DMS114 treated with DMSO at 0.1 percent for 48 hours (cell line): Measurements from ENCODE around the gene ADGRG2.

Experiments used
- DNase-seq: peaks from one replicate; lab custom pipeline; 2025; ENCODE audit not compliant: unreplicated experiment; lab: John Stamatoyannopoulos, UW

The ADGRG2 gene

DNA sequence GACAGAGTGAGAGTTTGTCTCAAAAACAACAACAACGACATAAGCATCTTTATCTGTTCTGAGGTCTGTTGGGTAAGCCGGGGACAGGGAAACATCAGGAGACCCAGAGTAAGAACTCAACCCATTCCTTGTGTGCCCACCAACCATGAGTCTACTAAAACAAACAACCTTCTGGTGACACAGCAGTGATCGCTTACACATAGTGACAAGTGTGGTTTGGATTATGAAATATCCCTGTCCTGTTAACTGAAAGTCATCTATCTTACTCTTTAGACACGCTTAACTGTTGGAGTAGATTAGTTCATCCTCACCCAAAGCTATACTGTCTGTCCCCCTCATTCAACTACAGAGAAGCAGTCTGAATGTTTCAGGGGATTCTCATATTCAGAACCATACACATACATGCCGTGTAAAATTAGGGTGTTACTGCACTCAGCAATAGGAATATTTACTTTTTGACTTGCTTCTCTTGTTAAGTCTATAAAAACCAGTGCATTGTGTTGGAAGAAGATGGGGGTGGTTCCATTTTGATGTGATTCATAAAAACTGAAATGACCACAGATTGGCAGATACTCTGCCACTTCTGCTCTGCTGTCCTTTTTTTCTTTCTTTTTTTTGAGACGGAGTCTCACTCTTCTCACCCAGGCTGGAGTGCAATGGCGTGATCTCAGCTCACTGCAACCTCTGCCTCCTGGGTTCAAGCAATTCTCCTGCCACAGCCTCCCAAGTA is 165.8 kb downstream of the ADGRG2 start:
- no peak for DNase-seq

GRCh38 chrX:18955676-18956075 is 166.6 kb downstream of the ADGRG2 start:
- DNase-seq, result no peak

DNA sequence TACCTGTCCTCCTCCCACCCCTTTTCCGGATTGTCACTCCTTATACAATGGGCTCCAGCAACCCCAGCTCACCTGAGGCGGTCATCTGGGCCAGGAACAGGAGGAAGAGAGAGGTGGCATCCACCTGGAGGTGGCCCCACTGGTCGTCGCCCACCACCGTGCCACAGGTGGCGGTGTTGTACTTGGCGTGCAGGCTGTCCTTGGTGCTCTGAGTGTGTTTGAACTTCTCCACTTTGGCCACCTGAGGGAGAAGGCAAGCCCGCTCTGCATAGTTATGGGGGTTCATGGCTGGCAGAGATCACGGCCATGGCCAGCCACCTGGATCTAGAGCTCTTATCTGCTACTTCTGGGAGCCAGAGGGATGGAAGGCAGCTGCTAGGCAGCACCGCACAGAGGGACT is 171.2 kb downstream of the ADGRG2 start:
- no peak for DNase-seq

DNA sequence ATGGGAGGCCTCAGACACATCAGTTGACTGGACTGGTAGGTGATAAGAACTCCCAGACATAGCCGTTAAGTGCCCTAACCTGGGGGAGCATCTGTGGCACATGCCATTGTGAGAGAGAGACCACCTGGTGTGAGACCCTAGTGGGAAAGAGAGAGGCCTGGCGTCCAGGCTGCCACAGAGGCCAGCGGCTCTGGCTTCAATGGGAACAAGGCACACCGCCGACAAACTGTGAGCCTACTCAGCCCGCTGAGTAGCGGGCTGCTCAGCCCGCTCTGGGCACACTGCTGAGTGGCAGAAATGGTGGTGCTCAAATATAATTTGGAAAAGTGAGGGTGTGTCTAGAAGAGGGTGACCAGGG is 172.3 kb downstream of the ADGRG2 start:
- DNase-seq, result no peak

DNA sequence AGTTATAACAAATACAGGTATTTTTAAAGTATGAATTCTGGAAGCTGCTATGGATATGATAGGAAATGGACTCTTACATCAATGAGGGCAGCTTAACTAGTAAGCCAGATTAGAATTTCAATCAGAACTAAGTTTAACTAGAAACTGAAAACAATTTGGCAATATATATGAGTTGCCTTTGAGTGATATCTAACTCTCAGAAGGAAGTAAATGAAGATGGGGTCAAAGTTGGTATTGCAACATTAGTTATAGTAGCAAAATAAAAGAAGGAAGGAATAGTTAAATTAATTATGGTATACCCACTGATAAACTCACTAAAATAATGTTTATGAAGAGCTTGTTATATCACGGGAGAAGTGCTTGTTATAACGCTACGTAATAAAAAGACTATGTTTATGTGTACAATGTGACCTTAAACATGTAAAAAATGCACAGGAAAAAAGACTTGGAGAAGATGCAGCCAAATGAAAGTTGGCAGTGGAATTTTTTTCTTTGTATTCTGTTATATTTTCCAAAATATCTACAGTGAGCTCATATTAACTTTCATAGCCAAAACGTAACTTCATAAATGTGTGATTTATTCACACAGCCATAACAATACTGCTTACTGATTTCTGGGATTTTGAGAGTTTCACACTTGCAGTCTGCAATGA is 172.9 kb downstream of the ADGRG2 start:
- DNase-seq, result no peak

DNA sequence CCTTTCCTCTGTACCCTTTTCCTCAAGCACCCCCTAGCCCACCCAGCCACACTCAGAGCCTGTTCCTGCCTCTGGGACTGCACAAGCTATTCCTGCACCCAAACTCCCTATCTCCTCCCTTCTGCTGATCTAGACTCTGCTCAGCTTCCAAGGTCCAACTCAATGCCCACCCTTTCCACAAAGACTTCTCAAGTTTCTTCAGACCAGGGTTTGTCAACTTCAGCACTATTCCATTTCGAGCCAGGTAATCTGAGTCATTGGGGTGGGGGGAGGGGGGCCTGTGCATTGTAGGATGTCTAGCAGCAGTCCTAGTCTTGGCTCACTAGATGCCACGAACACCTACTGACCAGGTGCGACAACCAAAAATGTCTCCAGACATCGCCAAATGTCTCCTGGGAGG is 175.7 kb downstream of the ADGRG2 start:
- DNase-seq, result no peak

GRCh38 chrX:18946157-18946556 is 176.1 kb downstream of the ADGRG2 start:
- no peak for DNase-seq

- DNase-seq, result no peak
Measured at GRCh38 chrX:18945483-18945882, 176.8 kb downstream of the ADGRG2 start.

DNA sequence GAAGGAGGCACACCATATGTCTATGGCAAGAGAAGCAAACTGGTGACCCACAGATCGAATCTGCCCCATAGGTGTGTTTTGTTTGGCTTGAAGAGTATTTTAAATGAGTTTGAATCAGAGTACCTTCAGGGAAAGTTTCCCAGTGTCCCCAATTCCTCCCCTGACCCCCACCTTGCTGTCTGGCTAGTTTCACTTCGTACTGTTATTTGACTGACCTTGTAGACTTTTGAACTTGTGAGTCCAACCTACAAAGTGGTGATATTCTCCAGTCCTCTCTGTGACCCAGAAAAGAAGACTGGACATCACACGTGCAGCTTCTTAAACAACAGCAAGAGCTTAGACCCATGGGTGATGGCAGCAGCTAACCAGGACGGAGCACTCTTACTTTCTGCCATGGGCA is 177.8 kb downstream of the ADGRG2 start:
- no peak for DNase-seq

DNA sequence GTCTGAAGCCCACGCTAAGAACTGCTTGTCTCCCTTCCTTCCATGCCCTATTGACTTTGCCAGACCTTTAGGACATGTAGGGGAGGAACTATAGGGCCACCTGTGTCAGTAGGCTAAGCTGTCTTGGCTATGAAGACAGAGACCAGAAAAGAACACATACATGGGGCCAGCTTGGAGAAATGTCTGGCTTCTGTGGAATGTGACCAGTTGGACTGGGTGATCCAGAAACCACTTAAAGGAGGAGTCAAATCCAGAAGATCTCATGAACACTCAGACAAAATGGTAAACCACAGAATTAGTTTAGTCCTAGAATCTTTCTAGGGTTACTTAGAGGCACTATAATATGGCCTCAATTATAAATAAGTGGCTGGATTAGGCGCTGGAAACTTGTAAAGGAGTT is 180.4 kb downstream of the ADGRG2 start:
- DNase-seq, result no peak
